ENCODE data around the gene GPBAR1. TPM values are rescaled to one million over a fixed set of nuclear protein-coding genes. Genes with fewer than 3 reads are reported as not detected.

GPBAR1 gene
- total RNA-seq, 2 experiments from 2014 or later: 1.6 to 1.8 TPM

DNA sequence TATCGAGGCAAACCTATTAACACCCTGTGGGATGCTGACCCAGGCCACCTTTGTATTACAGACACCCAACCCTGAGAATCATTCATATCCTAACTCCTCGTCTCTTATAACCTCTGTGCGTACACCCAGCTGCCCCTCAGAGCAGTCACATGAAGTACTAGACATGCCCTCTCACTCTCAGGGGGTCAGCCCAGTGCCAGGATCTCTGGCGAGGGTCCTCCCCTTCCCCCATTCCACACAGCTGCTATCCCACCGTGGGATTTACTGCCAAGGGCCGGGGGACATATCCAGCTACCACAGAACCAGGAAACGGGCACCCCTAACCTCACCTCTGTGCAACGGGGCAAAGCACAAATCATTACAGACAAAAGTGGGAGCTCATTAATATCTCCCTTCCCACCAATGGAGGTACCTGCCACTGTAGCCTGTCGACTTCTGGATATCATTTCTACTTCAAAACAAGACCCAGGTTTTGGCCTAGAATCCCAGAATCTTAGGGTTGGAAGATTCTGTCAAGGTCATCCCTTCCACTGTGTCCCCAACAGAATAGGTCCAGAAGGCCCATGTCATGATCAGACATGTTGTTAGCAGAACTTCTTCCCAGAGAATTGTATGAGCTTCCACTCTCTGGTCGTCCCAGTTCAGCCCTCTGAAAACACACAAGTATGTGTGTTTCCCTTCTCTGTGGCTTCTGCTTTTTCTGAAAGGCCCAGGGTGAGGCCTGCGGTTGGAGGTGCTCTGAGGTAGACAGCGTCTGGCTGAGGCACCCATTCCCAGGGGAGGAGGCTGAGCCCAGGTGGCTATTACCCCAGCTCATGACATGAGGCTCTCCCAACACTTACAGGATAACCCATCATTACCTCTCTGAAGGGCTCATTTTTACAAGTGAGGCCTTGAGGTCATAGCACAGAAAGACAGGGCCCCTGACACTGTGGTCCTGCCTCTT lies 29.8 kb downstream of the GPBAR1 start:
- H3K36me3 Mint-ChIP-seq (ENCODE audit: low read depth): peaks cover 28% of the 10 kb centered on the region
- H3K27ac Mint-ChIP-seq: peak overlapping the region; percentile 99
- POLR2A ChIA-PET: interaction anchor here (0.5 to 11.6 kb wide), 10 partner anchors 9 to 988 kb away, joined by 3 to 221 read pairs (median 4); partner anchors contain the start of genes AAMP, CATIP, CTDSP1 and DNAJB2
- ATAC-seq (ENCODE audit: poor library complexity): peak; percentile 33
- TF ChIP-seq, protein P1, sequence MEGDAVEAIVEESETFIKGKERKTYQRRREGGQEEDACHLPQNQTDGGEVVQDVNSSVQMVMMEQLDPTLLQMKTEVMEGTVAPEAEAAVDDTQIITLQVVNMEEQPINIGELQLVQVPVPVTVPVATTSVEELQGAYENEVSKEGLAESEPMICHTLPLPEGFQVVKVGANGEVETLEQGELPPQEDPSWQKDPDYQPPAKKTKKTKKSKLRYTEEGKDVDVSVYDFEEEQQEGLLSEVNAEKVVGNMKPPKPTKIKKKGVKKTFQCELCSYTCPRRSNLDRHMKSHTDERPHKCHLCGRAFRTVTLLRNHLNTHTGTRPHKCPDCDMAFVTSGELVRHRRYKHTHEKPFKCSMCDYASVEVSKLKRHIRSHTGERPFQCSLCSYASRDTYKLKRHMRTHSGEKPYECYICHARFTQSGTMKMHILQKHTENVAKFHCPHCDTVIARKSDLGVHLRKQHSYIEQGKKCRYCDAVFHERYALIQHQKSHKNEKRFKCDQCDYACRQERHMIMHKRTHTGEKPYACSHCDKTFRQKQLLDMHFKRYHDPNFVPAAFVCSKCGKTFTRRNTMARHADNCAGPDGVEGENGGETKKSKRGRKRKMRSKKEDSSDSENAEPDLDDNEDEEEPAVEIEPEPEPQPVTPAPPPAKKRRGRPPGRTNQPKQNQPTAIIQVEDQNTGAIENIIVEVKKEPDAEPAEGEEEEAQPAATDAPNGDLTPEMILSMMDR (IDR thresholded peaks at IDR 0.05): no peak
- Histone ChIP-seq H3K9me3 (ENCODE audit: control insufficient read depth in 1 of 2, insufficient read depth in 1 of 2, low read length in 2 of 2) (no peaks in the 10 kb centered on the region), H3K4me1 (ENCODE audit: insufficient read depth, low read length) (peaks cover 90% of the 10 kb centered on the region), H3K36me3 (ENCODE audit: insufficient read depth, low read length) (no peaks in the 10 kb centered on the region), H3K27me3 (ENCODE audit: control insufficient read depth in 1 of 2, insufficient read depth in 2 of 2, low read length in 2 of 2) (no peaks in the 10 kb centered on the region), H3K4me3 (ENCODE audit: low read length) (peak overlapping the region; percentile 99), H3K27ac (ENCODE audit: low read depth in 1 of 2, low read length in 2 of 2) (peak overlapping the region; percentile 89 to 96)
- intact Hi-C loops (cut with DNase I, micrococcal nuclease): loop anchor here (1.0 to 5.0 kb wide), 4 partner anchors 18 to 277 kb away; partner anchors contain the start of genes CNOT9 (in 1 of the 2) and USP37 (in 1 of the 2)
- peak in 11 of 14 experiments; percentile 23 to 84 (median 65) for DNase-seq
- H3K27me3 Mint-ChIP-seq: no peaks in the 10 kb centered on the region
- H3K4me1 Mint-ChIP-seq (ENCODE audit: low read depth): peaks cover 79% of the 10 kb centered on the region
- peak overlapping the region; percentile 95 for H3K4me3 Mint-ChIP-seq
- CTCF ChIA-PET: interaction anchor here (0.9 to 6.3 kb wide), 5 partner anchors 11 to 116 kb away, joined by 4 to 68 read pairs (median 5); partner anchors contain the start of genes AAMP, CATIP and PNKD
- H3K9me3 Mint-ChIP-seq: no peaks in the 10 kb centered on the region

DNA sequence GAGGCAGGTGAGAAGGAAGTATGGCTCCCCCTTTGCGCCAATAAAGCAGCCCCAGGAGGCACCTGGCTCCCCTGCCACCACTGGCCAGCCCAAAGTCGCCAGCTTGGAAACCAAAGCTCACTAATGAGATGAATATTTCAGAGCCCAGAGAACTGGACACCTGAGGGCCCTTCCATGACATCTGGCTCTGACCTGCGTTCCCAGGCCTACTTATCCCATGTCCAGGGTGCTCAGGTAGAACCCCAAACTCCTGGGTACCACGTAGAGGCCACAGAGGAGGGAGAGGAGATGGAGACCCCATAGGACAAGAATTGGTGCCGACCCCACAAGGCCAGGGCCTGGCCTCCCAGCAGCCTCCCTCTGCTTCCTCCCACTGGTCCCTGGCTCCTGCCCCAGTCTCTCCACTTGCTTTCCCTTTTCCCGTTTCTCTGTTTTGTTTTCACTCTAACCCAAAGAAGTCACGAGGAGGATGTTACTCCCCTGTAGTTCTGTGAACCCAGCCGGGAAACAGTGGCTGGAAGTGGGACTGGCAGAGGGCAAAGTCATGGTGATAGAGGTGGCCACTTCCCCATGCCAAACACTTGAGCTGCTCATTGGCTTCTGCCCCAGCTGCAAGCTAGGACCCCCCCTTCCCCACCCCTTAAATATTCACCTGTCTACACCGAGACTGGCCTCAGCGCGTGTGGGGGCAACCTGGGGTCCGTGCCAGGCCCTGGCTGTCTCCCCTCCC lies 30.7 kb downstream of the GPBAR1 start:
- Histone ChIP-seq H3K27me3 (ENCODE audit: control insufficient read depth in 1 of 2, insufficient read depth in 2 of 2, low read length in 2 of 2) (no peaks in the 10 kb centered on the region), H3K4me3 (ENCODE audit: low read length) (peak overlapping the region; percentile 99), H3K9me3 (ENCODE audit: control insufficient read depth in 1 of 2, insufficient read depth in 1 of 2, low read length in 2 of 2) (no peaks in the 10 kb centered on the region), H3K4me1 (ENCODE audit: insufficient read depth, low read length) (peaks cover 81% of the 10 kb centered on the region), H3K27ac (ENCODE audit: low read depth in 1 of 2, low read length in 2 of 2) (peak overlapping the region; percentile 89 to 96), H3K36me3 (ENCODE audit: insufficient read depth, low read length) (no peaks in the 10 kb centered on the region)
- no peak for ATAC-seq (ENCODE audit: poor library complexity)
- ChIA-PET POLR2A (interaction anchor here (0.5 to 11.6 kb wide), 12 partner anchors 10 to 988 kb away, joined by 3 to 221 read pairs (median 4); partner anchors contain the start of genes AAMP, CATIP, CTDSP1 and DNAJB2), CTCF (interaction anchor here (1.1 to 6.3 kb wide), 8 partner anchors 10 to 105 kb away, joined by 4 to 68 read pairs (median 6); partner anchors contain the start of genes AAMP, CATIP and PNKD)
- Mint-ChIP-seq H3K4me1 (ENCODE audit: low read depth) (peaks cover 70% of the 10 kb centered on the region), H3K27ac (peak overlapping the region; percentile 99), H3K4me3 (peak overlapping the region; percentile 95), H3K9me3 (no peaks in the 10 kb centered on the region), H3K27me3 (no peaks in the 10 kb centered on the region), H3K36me3 (ENCODE audit: low read depth) (peaks cover 24% of the 10 kb centered on the region)
- TF ChIP-seq, protein P1 (IDR thresholded peaks at IDR 0.05): no peak
- DNase-seq: peak in 4 of 14 experiments; percentile 28 to 53 (median 46)
- intact Hi-C loops (cut with DNase I, micrococcal nuclease): loop anchor here (1.0 to 5.0 kb wide), 6 partner anchors 10 to 276 kb away; partner anchors contain the start of genes CATIP (in 1 of the 2), CNOT9 (in 1 of the 2) and USP37 (in 1 of the 2)

Data from CD4-positive, alpha-beta T cell (primary cell).